ENCODE results near the gene ETAA1.

DNA sequence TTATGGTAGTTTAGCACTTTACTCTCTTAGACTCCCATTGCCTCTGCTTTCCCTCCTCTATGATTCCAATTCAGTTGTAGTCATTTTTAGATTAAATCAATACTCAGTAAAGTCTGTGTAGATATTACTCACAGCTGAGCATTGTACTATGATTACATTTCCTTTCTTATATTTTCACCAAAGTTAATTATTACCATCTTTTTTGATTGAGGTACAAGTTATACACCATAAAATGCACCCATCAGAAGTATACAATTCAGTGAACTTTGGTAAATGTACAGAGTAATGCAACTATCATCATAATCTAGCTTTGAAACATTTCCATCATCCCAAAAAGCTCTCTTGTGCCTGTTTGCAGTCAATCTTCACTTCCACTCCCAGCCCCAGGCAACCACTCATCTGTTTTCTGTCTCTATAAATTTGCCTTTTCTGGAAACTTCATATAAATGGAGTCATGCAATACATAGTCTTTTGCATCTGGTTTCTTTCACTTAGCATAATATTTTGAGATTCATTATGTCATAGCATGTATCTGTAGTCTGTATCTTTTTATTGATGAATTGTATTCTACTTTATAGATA, 30.2 kb upstream of the ETAA1 start:
- TF ChIP-seq, protein P1, sequence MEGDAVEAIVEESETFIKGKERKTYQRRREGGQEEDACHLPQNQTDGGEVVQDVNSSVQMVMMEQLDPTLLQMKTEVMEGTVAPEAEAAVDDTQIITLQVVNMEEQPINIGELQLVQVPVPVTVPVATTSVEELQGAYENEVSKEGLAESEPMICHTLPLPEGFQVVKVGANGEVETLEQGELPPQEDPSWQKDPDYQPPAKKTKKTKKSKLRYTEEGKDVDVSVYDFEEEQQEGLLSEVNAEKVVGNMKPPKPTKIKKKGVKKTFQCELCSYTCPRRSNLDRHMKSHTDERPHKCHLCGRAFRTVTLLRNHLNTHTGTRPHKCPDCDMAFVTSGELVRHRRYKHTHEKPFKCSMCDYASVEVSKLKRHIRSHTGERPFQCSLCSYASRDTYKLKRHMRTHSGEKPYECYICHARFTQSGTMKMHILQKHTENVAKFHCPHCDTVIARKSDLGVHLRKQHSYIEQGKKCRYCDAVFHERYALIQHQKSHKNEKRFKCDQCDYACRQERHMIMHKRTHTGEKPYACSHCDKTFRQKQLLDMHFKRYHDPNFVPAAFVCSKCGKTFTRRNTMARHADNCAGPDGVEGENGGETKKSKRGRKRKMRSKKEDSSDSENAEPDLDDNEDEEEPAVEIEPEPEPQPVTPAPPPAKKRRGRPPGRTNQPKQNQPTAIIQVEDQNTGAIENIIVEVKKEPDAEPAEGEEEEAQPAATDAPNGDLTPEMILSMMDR (IDR thresholded peaks at IDR 0.05 in 8 of 11, conservative IDR thresholded peaks at IDR 0.05 in 3 of 11): no peak
- TF ChIP-seq POLR2A (IDR thresholded peaks at IDR 0.05) (no peak), POLR2AphosphoS5 (IDR thresholded peaks at IDR 0.05) (no peak)

Measured in spleen (tissue), 7 donors.